Fibroblast of lung (primary cell): ENCODE results near the gene ATP6V0B.

Experiments used
- EZH2 ChIP-seq: IDR thresholded peaks from 2 replicates; pipeline ENCODE4 v1.5.1; 2012; ENCODE audit warnings: low read length, control low read depth, mild to moderate bottlenecking; ENCODE audit errors: missing control alignments
- TF ChIP-seq, protein P1 (sequence below), 2 donors: IDR thresholded peaks in 1 of 2; conservative IDR thresholded peaks in 1 of 2; 1 replicate in 1 of 2; 2 replicates in 1 of 2; pipeline ENCODE4 v1.5.1; 2011 to 2012; ENCODE audit warnings: low read length in 2 of 2, control low read depth in 1 of 2, inconsistent platforms in 1 of 2, low read depth in 1 of 2, mild to moderate bottlenecking in 1 of 2

DNA sequence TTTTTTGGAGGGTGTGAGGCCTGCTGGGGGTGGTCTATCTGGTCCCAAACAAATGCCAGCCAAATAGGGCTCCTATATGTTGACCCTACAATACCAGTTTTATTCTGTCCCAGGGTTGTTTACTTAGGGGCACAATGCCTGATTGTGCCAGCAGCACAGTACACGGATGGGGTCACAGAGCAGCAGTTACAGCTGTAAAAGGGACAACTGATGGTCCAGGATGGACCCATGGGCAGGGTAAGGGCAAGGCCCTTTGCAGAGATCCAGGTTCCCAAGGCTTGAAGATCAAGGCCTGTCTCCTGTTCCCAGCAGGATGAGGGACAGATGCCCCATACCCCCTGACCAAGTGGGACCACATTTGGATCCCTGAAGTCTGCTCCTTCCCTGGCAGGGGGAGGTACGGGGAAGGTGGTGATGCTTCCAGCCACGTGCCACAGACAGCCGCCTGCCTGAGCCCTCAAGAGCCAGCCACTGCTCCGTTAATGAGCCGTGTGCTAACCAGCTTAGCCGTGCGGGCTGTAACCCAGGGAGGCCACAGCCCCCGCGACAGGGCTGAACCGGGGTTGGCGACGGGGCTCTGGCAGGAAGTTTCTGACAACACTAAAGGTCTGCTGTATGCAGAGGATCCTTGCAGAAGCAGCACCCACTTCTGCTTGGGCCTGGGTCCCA lies 38.3 kb downstream of the ATP6V0B start:
- TF ChIP-seq, protein P1, sequence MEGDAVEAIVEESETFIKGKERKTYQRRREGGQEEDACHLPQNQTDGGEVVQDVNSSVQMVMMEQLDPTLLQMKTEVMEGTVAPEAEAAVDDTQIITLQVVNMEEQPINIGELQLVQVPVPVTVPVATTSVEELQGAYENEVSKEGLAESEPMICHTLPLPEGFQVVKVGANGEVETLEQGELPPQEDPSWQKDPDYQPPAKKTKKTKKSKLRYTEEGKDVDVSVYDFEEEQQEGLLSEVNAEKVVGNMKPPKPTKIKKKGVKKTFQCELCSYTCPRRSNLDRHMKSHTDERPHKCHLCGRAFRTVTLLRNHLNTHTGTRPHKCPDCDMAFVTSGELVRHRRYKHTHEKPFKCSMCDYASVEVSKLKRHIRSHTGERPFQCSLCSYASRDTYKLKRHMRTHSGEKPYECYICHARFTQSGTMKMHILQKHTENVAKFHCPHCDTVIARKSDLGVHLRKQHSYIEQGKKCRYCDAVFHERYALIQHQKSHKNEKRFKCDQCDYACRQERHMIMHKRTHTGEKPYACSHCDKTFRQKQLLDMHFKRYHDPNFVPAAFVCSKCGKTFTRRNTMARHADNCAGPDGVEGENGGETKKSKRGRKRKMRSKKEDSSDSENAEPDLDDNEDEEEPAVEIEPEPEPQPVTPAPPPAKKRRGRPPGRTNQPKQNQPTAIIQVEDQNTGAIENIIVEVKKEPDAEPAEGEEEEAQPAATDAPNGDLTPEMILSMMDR (conservative IDR thresholded peaks at IDR 0.05 in 1 of 2, IDR thresholded peaks at IDR 0.05 in 1 of 2; ENCODE audit: low read depth in 1 of 2, low read length in 2 of 2): no peak
- no peak for TF ChIP-seq EZH2
